HepG2 (cell line): ENCODE measurements around the gene GLS2. TPM values are rescaled to one million over a fixed set of nuclear protein-coding genes. Genes with fewer than 3 reads are reported as not detected.

Source experiments
- BRCA1 ChIP-seq: sonication (generic); formaldehyde crosslinking; IDR thresholded peaks from 2 replicates; pipeline ENCODE4 v1.4.0; 2020; ENCODE audit warnings: missing genetic modification reagents
- DMTF1 ChIP-seq: sonication (generic); formaldehyde crosslinking; IDR thresholded peaks from 2 replicates; pipeline ENCODE4 v1.4.0; 2020; ENCODE audit warnings: mild to moderate bottlenecking, missing genetic modification reagents
- FOXA1 ChIP-seq, 2 experiments: fragments of 450-650 bp in 1 of 2; sonication (generic) in 1 of 2; formaldehyde crosslinking in 1 of 2; IDR thresholded peaks; 2 replicates each; pipeline versions ENCODE4 v1.4.0 to v1.6.1; 2016 to 2020; ENCODE audit warnings: missing genetic modification reagents in 1 of 2
- HNF4G ChIP-seq, 2 experiments: sonication (generic) in 1 of 2; formaldehyde crosslinking in 1 of 2; IDR thresholded peaks; 2 replicates each; pipeline versions ENCODE4 v1.4.0 to v1.6.1; 2011 to 2020; ENCODE audit warnings: borderline replicate concordance in 2 of 2, low read depth in 2 of 2, mild to moderate bottlenecking in 2 of 2, low read length in 1 of 2, missing genetic modification reagents in 1 of 2, moderate library complexity in 1 of 2
- NR2F6 ChIP-seq, 2 experiments: IDR thresholded peaks; 2 replicates each; pipeline ENCODE4 v1.6.1; 2016; ENCODE audit warnings: antibody characterized with exemption in 1 of 2, mild to moderate bottlenecking in 1 of 2
- PCBP2 ChIP-seq: fragments of 200-400 bp; formaldehyde crosslinking; optimal IDR thresholded peaks from 2 replicates; pipeline ENCODE3; 2018; ENCODE audit warnings: low read length, low read depth; ENCODE audit not compliant: poor library complexity, severe bottlenecking
- TIGD3 ChIP-seq: sonication (generic); formaldehyde crosslinking; IDR thresholded peaks from 2 replicates; pipeline ENCODE4 v1.5.1; 2020; ENCODE audit warnings: mild to moderate bottlenecking, missing genetic modification reagents, borderline replicate concordance
- ZHX1 ChIP-seq: sonication (generic); formaldehyde crosslinking; IDR thresholded peaks from 2 replicates; pipeline ENCODE4 v1.8.1; 2022; ENCODE audit warnings: low read depth, mild to moderate bottlenecking, missing genetic modification reagents
- ZMYM3 ChIP-seq: sonication (generic); formaldehyde crosslinking; IDR thresholded peaks from 2 replicates; pipeline ENCODE4 v1.5.1; 2020; ENCODE audit warnings: mild to moderate bottlenecking, missing genetic modification reagents
- ZNF761 ChIP-seq: sonication (generic); formaldehyde crosslinking; conservative IDR thresholded peaks from 2 replicates; pipeline ENCODE4 v1.4.0; 2020; ENCODE audit warnings: mild to moderate bottlenecking, missing genetic modification reagents
- ZNF788 ChIP-seq: sonication (generic); formaldehyde crosslinking; IDR thresholded peaks from 2 replicates; pipeline ENCODE4 v1.5.0; 2020; ENCODE audit warnings: mild to moderate bottlenecking, missing genetic modification reagents, borderline replicate concordance
- ZSCAN20 ChIP-seq: sonication (generic); formaldehyde crosslinking; IDR thresholded peaks from 2 replicates; pipeline ENCODE4 v1.4.0; 2020; ENCODE audit warnings: missing genetic modification reagents, mild to moderate bottlenecking, borderline replicate concordance
- ZSCAN25 ChIP-seq: sonication (generic); formaldehyde crosslinking; IDR thresholded peaks from 2 replicates; pipeline ENCODE4 v1.8.0; 2022; ENCODE audit warnings: mild to moderate bottlenecking, missing genetic modification reagents
- polyA plus RNA-seq, 8 experiments: library from polyadenylated mRNA; depleted of rRNA in 3 of 8; stranded (reverse) in 7 of 8; unstranded in 1 of 8; fragments of >200 nt; fragmentation: Illumina TruSeq in 4 of 8; extraction: Trizol in 4 of 8; gene quantifications; 2 replicates each; pipeline versions ENCODE4 v1.2.1 to v1.2.3, GENCODE V29; 2011 to 2016; ENCODE audit warnings: low read depth in 4 of 8, missing spikeins in 1 of 8, mixed read lengths in 1 of 8; ENCODE audit not compliant: insufficient read depth in 1 of 8
- total RNA-seq, 5 experiments: library from RNA; depleted of rRNA; stranded (reverse); fragments of >200 nt; fragmentation: Illumina TruSeq; extraction: Trizol; gene quantifications; 2 replicates each; pipeline ENCODE4 v1.2.3, GENCODE V29; 2016; ENCODE audit warnings: low read depth in 1 of 5
- TF ChIP-seq, protein P1 (sequence below): IDR thresholded peaks from 2 replicates; pipeline ENCODE4 v1.6.1; 2016; ENCODE audit warnings: missing genetic modification reagents, missing compliant biosample characterization
- TF ChIP-seq, protein P2 (sequence below): sonication (generic); formaldehyde crosslinking; IDR thresholded peaks from 2 replicates; pipeline ENCODE4 v1.4.0; 2020; ENCODE audit warnings: missing genetic modification reagents
- TF ChIP-seq, protein P3 (sequence below): sonication (generic); formaldehyde crosslinking; IDR thresholded peaks from 2 replicates; pipeline ENCODE4 v1.4.0; 2020; ENCODE audit warnings: missing genetic modification reagents

The GLS2 gene
- total and polyA plus RNA-seq, 2 of the 13 experiments (the other 11 are each of a cell fraction or from before 2014, with no cell fraction given) = 8.6 to 12.2 TPM

GRCh38 chr12:56468216-56469006 lies 19.6 kb downstream of the GLS2 start, which contains the start of gene SPRYD4 (continued):
- peak; percentile 92 for TF ChIP-seq ZHX1 (CRISPR knock-in tag)
- no peak for TF ChIP-seq TIGD3 (CRISPR knock-in tag)
- no peak for TF ChIP-seq DMTF1 (CRISPR knock-in tag)
- TF ChIP-seq, protein P1, sequence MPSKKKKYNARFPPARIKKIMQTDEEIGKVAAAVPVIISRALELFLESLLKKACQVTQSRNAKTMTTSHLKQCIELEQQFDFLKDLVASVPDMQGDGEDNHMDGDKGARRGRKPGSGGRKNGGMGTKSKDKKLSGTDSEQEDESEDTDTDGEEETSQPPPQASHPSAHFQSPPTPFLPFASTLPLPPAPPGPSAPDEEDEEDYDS (CRISPR knock-in tag) = peak; percentile 84
- TF ChIP-seq NR2F6 (IDR thresholded peaks at IDR 0.05) = no peak
- peak; percentile 46; the same call in 1 of the 2 replicates for TF ChIP-seq NR2F6 (CRISPR knock-in tag; IDR thresholded peaks at IDR 0.05)
- TF ChIP-seq ZSCAN20 (CRISPR knock-in tag) = peak; percentile 64; the same call in 1 of the 2 replicates
- TF ChIP-seq, protein P2, sequence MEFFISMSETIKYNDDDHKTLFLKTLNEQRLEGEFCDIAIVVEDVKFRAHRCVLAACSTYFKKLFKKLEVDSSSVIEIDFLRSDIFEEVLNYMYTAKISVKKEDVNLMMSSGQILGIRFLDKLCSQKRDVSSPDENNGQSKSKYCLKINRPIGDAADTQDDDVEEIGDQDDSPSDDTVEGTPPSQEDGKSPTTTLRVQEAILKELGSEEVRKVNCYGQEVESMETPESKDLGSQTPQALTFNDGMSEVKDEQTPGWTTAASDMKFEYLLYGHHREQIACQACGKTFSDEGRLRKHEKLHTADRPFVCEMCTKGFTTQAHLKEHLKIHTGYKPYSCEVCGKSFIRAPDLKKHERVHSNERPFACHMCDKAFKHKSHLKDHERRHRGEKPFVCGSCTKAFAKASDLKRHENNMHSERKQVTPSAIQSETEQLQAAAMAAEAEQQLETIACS (CRISPR knock-in tag) = no peak
- TF ChIP-seq ZSCAN25 (CRISPR knock-in tag) = peak; percentile 59; the same call in 1 of the 2 replicates
- peak; percentile 82 for TF ChIP-seq ZNF788 (CRISPR knock-in tag)
- no peak for TF ChIP-seq PCBP2
- TF ChIP-seq ZMYM3 = no peak
- TF ChIP-seq HNF4G (IDR thresholded peaks at IDR 0.05; ENCODE audit: borderline replicate concordance, low read depth, low read length) = no peak
- no peak for TF ChIP-seq HNF4G (CRISPR knock-in tag; IDR thresholded peaks at IDR 0.05; ENCODE audit: borderline replicate concordance, low read depth)
- no peak for TF ChIP-seq FOXA1 (IDR thresholded peaks at IDR 0.05)
- TF ChIP-seq FOXA1 (CRISPR knock-in tag; IDR thresholded peaks at IDR 0.05) = peak; percentile 55
- TF ChIP-seq, protein P3, sequence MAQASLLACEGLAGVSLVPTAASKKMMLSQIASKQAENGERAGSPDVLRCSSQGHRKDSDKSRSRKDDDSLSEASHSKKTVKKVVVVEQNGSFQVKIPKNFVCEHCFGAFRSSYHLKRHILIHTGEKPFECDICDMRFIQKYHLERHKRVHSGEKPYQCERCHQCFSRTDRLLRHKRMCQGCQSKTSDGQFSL (CRISPR knock-in tag) = 0 out of 2 replicates have a peak, but pooled peaks have one; percentile 12
- TF ChIP-seq ZNF761 (CRISPR knock-in tag) = 0 out of 2 replicates have a peak, but pooled peaks have one; percentile 51
- TF ChIP-seq BRCA1 (CRISPR knock-in tag) = no peak
